Epithelial cell of proximal tubule (primary cell): ENCODE measurements around the gene MRPS5. TPM values are rescaled to one million over a fixed set of nuclear protein-coding genes. Genes with fewer than 3 reads are reported as not detected.

Experiments used
- DNase-seq: peaks from one replicate; pipeline ENCODE4 v3.0.0-alpha.2; 2011; ENCODE audit warnings: low read depth
- H3K4me3 ChIP-seq: 2 replicates; pipeline ENCODE4 v1.5.1; 2011; ENCODE audit warnings: low read depth, mild to moderate bottlenecking, low read length
- CTCF ChIP-seq: conservative IDR thresholded peaks from 2 replicates; pipeline ENCODE4 v1.5.1; 2012; ENCODE audit warnings: low read depth, mild to moderate bottlenecking, low read length
- total RNA-seq: library from RNA; depleted of rRNA; stranded (reverse); fragments of >200 nt; gene quantifications from 2 replicates; pipeline ENCODE4 v1.2.3, GENCODE V29; 2015

MRPS5 gene
- 66.1 and 67.7 TPM in 2 replicates for total RNA-seq

- no peak for DNase-seq
Measured at GRCh38 chr2:95121407-95122196, at the start of gene MRPS5. TSS of gene MRPS5 (minus strand) at chr2:95121808. CDS start at chr2:95121791, 17 bp downstream.

DNA sequence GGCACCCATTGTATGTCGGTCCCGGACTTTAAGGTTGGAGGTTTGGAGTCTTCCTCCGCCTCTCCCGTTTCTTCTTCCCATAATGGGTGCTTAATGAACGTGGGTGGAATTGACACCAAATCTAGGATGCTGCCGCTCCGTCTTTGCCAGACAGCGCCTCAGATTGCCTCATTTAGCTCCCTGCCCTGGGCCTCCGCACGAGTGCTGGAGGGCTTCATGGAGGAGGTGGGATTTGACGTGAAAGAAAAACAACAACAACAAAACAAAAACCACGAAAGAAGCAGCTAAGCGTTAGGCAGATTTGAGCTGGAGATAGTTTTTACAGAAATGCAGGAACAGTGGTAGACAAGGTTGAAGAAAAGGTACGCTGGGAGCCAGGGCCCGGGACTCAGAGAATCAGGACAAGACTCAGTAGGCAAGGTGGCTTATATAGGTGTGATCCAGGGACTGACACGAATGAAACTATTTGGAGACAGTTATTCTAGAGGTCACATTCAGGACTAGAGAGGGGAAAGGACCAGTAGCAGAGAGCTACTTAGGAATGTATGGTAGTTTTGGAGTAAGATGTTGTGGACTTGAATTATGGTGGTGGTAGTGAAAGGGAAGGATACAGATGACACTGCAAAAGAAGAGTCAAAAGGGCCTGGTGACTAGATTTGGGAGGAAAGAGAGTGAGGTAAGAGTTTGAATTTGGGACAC, 44.6 kb upstream of the MRPS5 start:
- TF ChIP-seq CTCF = no peak
- H3K4me3 ChIP-seq = peak overlapping the region; percentile 86
- no peak for DNase-seq

More at GRCh38 chr2:95121407-95122196, at the start of gene MRPS5:
- no peak for TF ChIP-seq CTCF
- H3K4me3 ChIP-seq = peak within 1 kb of the TSS; percentile 81

DNA sequence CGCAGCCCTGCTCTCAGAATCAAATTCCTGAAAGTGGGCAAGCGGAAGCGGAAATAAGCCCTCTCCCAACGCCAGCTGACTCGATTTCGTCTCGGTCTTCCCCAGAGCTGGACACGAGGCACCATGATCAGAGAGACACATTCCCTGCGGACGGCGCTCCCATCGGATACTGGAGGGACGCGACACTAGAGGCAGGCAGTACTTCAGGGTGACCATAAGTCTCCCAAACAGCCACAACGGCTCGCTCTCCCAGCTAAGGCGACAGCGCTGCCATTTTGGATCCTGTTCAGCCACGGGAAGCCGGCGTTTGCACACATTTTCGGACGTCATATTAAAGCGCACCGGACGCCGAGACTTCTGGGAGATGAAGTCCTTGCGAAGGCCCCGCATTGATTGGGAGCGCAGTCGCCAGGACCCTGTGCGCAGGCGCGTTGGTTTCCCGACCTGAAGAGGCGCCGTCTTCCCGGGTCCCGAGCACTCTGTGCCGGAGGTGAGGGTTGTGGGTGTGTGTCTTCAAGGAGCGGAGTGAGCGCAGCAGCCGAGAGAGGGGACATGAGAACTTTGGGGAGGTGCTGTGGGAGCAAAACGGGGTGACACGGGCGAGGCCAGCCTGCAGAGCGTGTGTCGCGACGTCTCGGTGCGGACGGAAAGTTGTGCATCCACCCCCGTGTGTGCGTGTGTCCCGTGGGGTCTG, 43.9 kb upstream of the MRPS5 start, which contains the start of gene ZNF2:
ZNF2 (plus strand) TSS at position 439 of the 694 bp plus-strand sequence. CDS start 10,418 bp downstream, outside the sequence.
- no peak for TF ChIP-seq CTCF
- peak within 1 kb of the TSS; percentile 86 for H3K4me3 ChIP-seq
- DNase-seq = peak; percentile 85

DNA sequence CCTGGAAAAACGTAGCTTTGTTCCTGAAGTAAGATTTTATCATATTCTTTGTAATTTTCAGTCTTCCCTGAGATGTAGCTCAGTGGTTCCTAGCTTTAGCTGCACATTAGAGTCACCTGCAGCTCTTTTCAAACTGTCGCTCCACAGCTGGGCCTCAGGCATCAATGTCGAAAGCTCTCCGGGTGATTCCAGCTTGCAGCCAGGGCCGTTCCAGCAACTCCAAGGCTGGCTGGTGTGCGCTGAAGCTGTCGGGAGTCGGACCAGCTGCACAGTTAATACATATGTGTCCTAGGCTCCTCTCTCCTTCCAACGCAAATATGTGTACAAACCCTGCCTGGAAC, 43.4 kb upstream of the MRPS5 start:
- DNase-seq = no peak
- TF ChIP-seq CTCF = no peak
- H3K4me3 ChIP-seq = peak overlapping the region; percentile 86

- no peak for TF ChIP-seq CTCF
- peak within 1 kb of the TSS; percentile 68 for H3K4me3 ChIP-seq
- no peak for DNase-seq
Measured at GRCh38 chr2:95159690-95160449, 38.3 kb upstream of the MRPS5 start, which contains the start of gene ZNF514. TSS of gene ZNF514 (minus strand) at chr2:95159848. CDS start at chr2:95153253, 6,595 bp downstream.

DNA sequence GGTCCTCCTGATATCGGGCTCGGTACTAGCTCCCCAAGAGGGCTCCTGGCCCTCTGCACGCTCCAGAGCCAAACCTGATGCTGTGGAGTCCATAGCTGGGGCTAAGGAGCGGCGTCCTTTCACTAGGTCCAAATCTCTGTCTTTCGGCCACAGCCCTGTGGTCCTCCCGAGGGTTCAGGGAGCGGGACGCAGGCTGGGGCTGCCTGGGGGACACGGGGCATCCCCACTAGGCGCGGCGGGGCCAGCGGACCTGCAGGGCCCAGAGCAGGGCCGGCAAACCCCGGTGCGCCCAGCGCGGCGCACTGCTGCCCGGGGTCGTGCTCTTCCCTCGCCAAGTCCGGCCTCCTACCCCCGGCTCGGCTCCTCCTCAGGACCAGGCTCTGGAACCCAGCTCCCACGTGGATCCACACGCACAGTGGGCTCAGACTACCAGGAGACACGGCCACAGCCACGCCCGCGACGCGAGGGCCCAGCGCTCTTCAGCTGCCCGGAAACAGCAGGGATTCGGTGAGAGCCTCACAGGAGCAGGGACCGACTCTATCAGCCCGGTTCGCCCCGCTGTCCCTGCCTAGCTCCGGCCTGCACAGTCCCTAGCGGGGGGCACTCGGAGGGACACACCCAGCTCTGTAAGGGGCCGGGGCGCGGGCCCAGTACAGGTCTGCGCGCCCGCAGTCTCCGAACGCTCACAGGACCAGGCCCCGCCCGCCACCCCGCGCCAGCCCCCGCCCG, 37.4 kb upstream of the MRPS5 start:
- H3K4me3 ChIP-seq = peak overlapping the region; percentile 68
- DNase-seq = no peak
- TF ChIP-seq CTCF = no peak
